NB4 (cell line): ENCODE results near the gene SYNPO.

Experiments
- DNase-seq: peaks from one replicate; pipeline ENCODE4 v3.0.0; 2010; ENCODE audit warnings: low read depth
- H3K4me3 ChIP-seq: one replicate; pipeline ENCODE4 v1.5.1; 2011; ENCODE audit warnings: mild to moderate bottlenecking, low read depth, low read length, moderate library complexity
- MYC ChIP-seq: IDR thresholded peaks from 2 replicates; pipeline ENCODE4 v1.6.1; 2011; ENCODE audit warnings: low read depth, low read length
- POLR2A ChIP-seq: IDR thresholded peaks from 2 replicates; pipeline ENCODE4 v1.6.1; 2011; ENCODE audit warnings: mild to moderate bottlenecking; ENCODE audit not compliant: insufficient read length; ENCODE audit errors: extremely low read depth
- TF ChIP-seq, protein P1 (sequence below): IDR thresholded peaks from one replicate; pipeline ENCODE4 v1.5.1; 2012; ENCODE audit warnings: low read depth, low read length
- TF ChIP-seq, protein P2 (sequence below): IDR thresholded peaks from 2 replicates; pipeline ENCODE4 v1.6.1; 2011; ENCODE audit warnings: low read depth, low read length

The SYNPO gene

DNA sequence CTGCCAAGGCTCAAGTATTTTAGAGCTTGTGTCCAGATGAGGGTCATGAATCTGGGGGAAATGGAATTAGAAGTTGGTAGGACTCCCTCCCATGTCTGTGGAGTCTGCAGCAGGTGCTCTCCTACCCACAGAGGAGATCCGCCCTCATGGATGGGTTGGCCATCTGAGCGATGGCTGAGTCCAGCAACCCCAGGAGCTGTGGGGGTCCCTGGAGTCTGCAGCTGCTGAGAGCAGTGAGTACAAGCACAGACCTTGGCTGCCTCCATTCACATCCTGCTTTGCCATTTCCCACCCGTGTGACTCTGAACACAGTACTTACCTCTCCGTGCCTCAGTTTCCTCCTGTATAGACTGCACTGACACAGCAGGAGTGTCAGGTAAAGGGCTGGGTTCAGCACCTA is 25.8 kb upstream of the SYNPO start:
- TF ChIP-seq MYC (no peak), POLR2A (no peak)
- TF ChIP-seq, protein P1, sequence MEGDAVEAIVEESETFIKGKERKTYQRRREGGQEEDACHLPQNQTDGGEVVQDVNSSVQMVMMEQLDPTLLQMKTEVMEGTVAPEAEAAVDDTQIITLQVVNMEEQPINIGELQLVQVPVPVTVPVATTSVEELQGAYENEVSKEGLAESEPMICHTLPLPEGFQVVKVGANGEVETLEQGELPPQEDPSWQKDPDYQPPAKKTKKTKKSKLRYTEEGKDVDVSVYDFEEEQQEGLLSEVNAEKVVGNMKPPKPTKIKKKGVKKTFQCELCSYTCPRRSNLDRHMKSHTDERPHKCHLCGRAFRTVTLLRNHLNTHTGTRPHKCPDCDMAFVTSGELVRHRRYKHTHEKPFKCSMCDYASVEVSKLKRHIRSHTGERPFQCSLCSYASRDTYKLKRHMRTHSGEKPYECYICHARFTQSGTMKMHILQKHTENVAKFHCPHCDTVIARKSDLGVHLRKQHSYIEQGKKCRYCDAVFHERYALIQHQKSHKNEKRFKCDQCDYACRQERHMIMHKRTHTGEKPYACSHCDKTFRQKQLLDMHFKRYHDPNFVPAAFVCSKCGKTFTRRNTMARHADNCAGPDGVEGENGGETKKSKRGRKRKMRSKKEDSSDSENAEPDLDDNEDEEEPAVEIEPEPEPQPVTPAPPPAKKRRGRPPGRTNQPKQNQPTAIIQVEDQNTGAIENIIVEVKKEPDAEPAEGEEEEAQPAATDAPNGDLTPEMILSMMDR, result no peak
- TF ChIP-seq, protein P2, sequence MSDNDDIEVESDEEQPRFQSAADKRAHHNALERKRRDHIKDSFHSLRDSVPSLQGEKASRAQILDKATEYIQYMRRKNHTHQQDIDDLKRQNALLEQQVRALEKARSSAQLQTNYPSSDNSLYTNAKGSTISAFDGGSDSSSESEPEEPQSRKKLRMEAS, result no peak
- H3K4me3 ChIP-seq, result no peak overlapping the region
- DNase-seq, result no peak

DNA sequence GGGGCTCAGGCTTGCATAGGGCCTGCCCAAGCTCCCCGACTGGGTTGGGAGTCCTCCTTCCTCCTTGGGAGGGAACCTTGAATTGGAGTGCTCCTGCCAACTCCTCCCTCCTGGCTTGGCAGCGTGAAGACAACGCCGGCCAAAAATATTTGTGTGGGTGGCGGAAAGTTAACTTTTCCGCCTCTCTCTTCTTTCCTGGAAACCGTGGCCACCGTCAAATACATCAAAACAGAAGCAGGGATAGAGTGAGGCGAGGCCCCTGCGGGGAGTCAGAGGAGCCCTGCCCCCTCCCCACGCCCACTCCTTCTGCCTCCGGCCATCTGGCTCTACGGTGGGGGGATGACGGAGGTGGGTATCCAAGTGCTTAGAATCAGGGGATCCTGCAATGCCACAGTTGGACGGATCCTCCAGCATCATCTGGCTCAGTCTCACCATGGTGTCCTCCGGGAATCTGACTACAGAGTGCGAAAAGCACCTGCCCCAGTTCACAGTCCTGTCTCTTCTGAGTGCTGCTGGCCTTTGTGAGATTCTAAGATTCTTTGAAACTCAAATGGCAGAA is 25.2 kb upstream of the SYNPO start:
- DNase-seq, result no peak
- H3K4me3 ChIP-seq, result no peak overlapping the region

DNA sequence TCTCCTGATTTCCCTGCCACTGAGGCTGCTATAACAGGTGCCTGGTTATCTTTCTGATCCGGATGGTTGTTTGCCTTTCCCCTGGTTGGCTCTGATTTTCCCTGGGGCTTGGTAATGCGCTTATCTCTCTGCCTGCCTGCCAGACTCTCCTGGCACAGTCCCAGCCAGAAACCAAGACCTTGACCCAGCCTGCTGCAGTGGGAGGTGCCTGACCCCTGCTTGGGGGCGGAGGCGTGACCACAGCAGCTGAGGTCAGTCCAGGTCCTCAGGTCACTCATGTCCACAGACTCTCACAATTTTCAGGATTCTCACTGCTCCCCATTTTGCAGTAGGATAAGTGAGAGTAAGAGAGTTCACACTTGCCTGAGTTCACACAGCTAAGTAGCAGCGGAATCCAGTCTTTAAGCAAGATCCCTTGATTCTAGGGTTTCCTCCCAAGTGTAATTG is 24.4 kb upstream of the SYNPO start:
- no peak for DNase-seq
- no peak overlapping the region for H3K4me3 ChIP-seq
- TF ChIP-seq POLR2A (no peak), MYC (no peak)
- TF ChIP-seq, protein P2, result no peak
- TF ChIP-seq, protein P1, result no peak

More for the DNA sequence above, 25.2 kb upstream of the SYNPO start:
- TF ChIP-seq POLR2A (no peak), MYC (no peak)
- TF ChIP-seq, protein P2, result no peak
- TF ChIP-seq, protein P1, result no peak

DNA sequence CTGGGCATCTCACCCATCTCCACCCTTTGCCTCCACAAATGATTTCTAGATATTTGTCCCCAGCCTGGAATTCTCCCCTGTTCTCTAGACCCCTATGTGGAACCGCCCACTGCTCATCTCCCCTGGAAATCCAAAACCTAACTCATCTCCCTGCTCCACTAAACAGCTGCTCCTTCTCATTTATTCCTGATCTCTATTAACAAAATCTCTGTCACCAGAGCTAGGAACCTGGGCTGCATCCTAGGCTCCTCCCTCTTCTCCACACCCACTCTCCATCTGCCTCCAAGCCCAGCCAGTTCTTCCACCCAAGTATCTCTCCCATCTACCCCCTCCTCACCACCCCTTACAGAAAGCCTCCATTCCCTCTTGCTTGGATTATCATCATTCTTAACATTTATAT is 24.0 kb upstream of the SYNPO start:
- TF ChIP-seq MYC (no peak), POLR2A (no peak)
- TF ChIP-seq, protein P2, result no peak
- TF ChIP-seq, protein P1, result no peak
- no peak overlapping the region for H3K4me3 ChIP-seq
- no peak for DNase-seq

DNA sequence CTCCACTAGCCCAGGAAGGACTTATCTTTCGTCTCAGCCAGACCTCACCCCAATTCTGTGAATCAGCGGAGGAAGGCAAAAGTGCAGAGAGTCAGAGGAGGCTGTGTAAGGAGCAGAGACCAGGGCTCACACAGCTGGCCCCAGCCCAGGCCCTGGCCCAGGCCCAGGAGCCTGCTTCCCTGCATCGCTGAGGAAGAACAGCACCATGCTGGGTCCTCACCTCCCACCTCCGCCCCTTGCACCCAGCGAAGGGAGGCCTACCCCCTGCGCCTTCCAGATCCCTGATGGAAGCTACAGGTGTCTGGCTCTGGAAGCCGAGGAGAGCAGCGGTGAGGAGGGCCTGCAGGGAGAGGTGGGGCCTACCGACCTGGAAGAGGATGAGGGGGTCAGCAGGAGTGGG is 22.3 kb upstream of the SYNPO start:
- H3K4me3 ChIP-seq, result no peak overlapping the region
- TF ChIP-seq, protein P1, result no peak
- TF ChIP-seq, protein P2, result no peak
- no peak for TF ChIP-seq POLR2A
- no peak for DNase-seq
